SK-N-SH (cell line): ENCODE data around the gene PLIN3. TPM values are rescaled to one million over a fixed set of nuclear protein-coding genes. Genes with fewer than 3 reads are reported as not detected.

Source experiments
- CTCF ChIA-PET: fragments of 300-600, 350-600 bp; formaldehyde crosslinking; extraction: SDS; loops from one replicate; lab custom pipeline; 2021; lab: Yijun Ruan, JAX
- POLR2A ChIA-PET: fragments of 350-600 bp; sonication (Branson Sonifier 250); formaldehyde crosslinking; extraction: SDS; loops from one replicate; lab custom pipeline; 2020; ENCODE audit warnings: antibody characterized with exemption, inconsistent platforms; lab: Yijun Ruan, JAX
- DNase-seq: peaks from one replicate; pipeline ENCODE4 v3.0.0; 2012
- H2AFZ ChIP-seq: fragments of 200-600 bp; sonication (generic); 2 replicates; pipeline ENCODE4 v1.8.1; 2016; ENCODE audit warnings: antibody characterized with exemption, mild to moderate bottlenecking, low read depth
- H3F3A ChIP-seq: fragments of 200-600 bp; sonication (generic); replicated peaks from 2 replicates; pipeline ENCODE3; 2016; ENCODE audit warnings: antibody characterized with exemption, mild to moderate bottlenecking; ENCODE audit not compliant: insufficient read depth
- H3K27ac ChIP-seq, 2 experiments: fragments of 200-500 bp in 1 of 2; fragments of 200-600 bp in 1 of 2; sonication (Bioruptor generic) in 1 of 2; sonication (generic), shearing (Covaris generic) in 1 of 2; 2 replicates each; pipeline versions ENCODE4 v1.5.1 to v1.6.1; 2014 to 2016; ENCODE audit warnings: low read depth in 2 of 2, inconsistent platforms in 1 of 2, low read length in 1 of 2, mild to moderate bottlenecking in 1 of 2, mixed read lengths in 1 of 2
- H3K27me3 ChIP-seq: fragments of 200-600 bp; sonication (generic), shearing (Covaris generic); 2 replicates; pipeline ENCODE4 v1.6.1; 2016; ENCODE audit warnings: mixed run types; ENCODE audit not compliant: insufficient read depth
- H3K36me3 ChIP-seq, 2 experiments: fragments of 200-500 bp in 1 of 2; fragments of 200-600 bp in 1 of 2; sonication (Bioruptor generic) in 1 of 2; sonication (generic) in 1 of 2; replicated peaks in 1 of 2; 2 replicates each; pipeline versions ENCODE3 to v1.5.1; 2014 to 2016; ENCODE audit warnings: low read length in 1 of 2, mild to moderate bottlenecking in 1 of 2; ENCODE audit not compliant: insufficient read depth in 2 of 2, control insufficient read depth in 1 of 2
- H3K4me1 ChIP-seq, 2 experiments: fragments of 200-500 bp in 1 of 2; fragments of 200-600 bp in 1 of 2; sonication (Bioruptor generic) in 1 of 2; sonication (generic), shearing (Covaris generic) in 1 of 2; 2 replicates each; pipeline versions ENCODE4 v1.5.1 to v1.6.1; 2014 to 2016; ENCODE audit warnings: low read depth in 1 of 2, low read length in 1 of 2, mixed run types in 1 of 2; ENCODE audit not compliant: insufficient read depth in 2 of 2, control insufficient read depth in 1 of 2
- H3K4me2 ChIP-seq: fragments of 200-600 bp; sonication (generic), shearing (Covaris generic); 2 replicates; pipeline ENCODE4 v1.6.1; 2017; ENCODE audit warnings: mixed run types
- H3K4me3 ChIP-seq, 2 experiments: fragments of 200-500 bp in 1 of 2; fragments of 200-600 bp in 1 of 2; sonication (Bioruptor generic) in 1 of 2; sonication (generic), shearing (Covaris generic) in 1 of 2; 2 replicates each; pipeline versions ENCODE4 v1.5.1 to v1.8.1; 2014 to 2016; ENCODE audit warnings: low read depth in 2 of 2, inconsistent platforms in 1 of 2, low read length in 1 of 2, mild to moderate bottlenecking in 1 of 2, mixed read lengths in 1 of 2, moderate library complexity in 1 of 2
- H3K79me2 ChIP-seq: fragments of 200-600 bp; sonication (generic); 2 replicates; pipeline ENCODE4 v1.8.1; 2017; ENCODE audit warnings: mild to moderate bottlenecking; ENCODE audit not compliant: insufficient read depth
- H3K9ac ChIP-seq: fragments of 200-600 bp; sonication (generic); 2 replicates; pipeline ENCODE4 v1.6.1; 2017; ENCODE audit warnings: mixed run types
- H3K9me2 ChIP-seq: fragments of 200-600 bp; sonication (generic); 2 replicates; pipeline ENCODE4 v1.6.1; 2017; ENCODE audit warnings: mixed run types
- H3K9me3 ChIP-seq: fragments of 200-600 bp; sonication (generic); 2 replicates; pipeline ENCODE4 v1.6.1; 2017; ENCODE audit warnings: mixed run types, mild to moderate bottlenecking, moderate library complexity
- H4K20me1 ChIP-seq: fragments of 200-600 bp; sonication (generic); 2 replicates; pipeline ENCODE4 v1.6.1; 2017; ENCODE audit warnings: mild to moderate bottlenecking, mixed run types; ENCODE audit not compliant: insufficient read depth
- CTCF ChIP-seq: fragments of 200-600 bp; sonication (generic); IDR thresholded peaks from 2 replicates; pipeline ENCODE4 v1.6.1; 2017; ENCODE audit warnings: antibody characterized with exemption, mild to moderate bottlenecking, moderate library complexity
- FOXM1 ChIP-seq: IDR thresholded peaks from 2 replicates; pipeline ENCODE4 v1.4.0; 2012; ENCODE audit warnings: low read depth, mild to moderate bottlenecking
- JUND ChIP-seq: IDR thresholded peaks from 2 replicates; pipeline ENCODE4 v1.4.0; 2012
- MEF2A ChIP-seq: IDR thresholded peaks from 2 replicates; pipeline ENCODE4 v1.4.0; 2012; ENCODE audit warnings: low read depth, borderline replicate concordance
- NRF1 ChIP-seq: IDR thresholded peaks from 2 replicates; pipeline ENCODE4 v1.6.1; 2012; ENCODE audit warnings: low read depth, mild to moderate bottlenecking, low read length
- RAD21 ChIP-seq: IDR thresholded peaks from 2 replicates; pipeline ENCODE4 v1.6.1; 2012; ENCODE audit warnings: mild to moderate bottlenecking, low read length
- RCOR1 ChIP-seq: fragments of 150-350 bp; IDR thresholded peaks from 2 replicates; pipeline ENCODE4 v1.6.1; 2017; ENCODE audit warnings: antibody characterized with exemption, low read length
- REST ChIP-seq: IDR thresholded peaks from 2 replicates; pipeline ENCODE4 v1.6.1; 2012; ENCODE audit warnings: mild to moderate bottlenecking, low read depth, low read length, moderate library complexity
- SIN3A ChIP-seq: IDR thresholded peaks from 2 replicates; pipeline ENCODE4 v1.6.1; 2012; ENCODE audit warnings: low read depth, mild to moderate bottlenecking, low read length, moderate library complexity, borderline replicate concordance
- TAF1 ChIP-seq: IDR thresholded peaks from 2 replicates; pipeline ENCODE4 v1.6.1; 2012; ENCODE audit warnings: low read depth, mild to moderate bottlenecking, low read length, moderate library complexity, borderline replicate concordance
- TCF12 ChIP-seq: IDR thresholded peaks from 2 replicates; pipeline ENCODE4 v1.4.0; 2012
- USF1 ChIP-seq: IDR thresholded peaks from 2 replicates; pipeline ENCODE4 v1.4.0; 2012; ENCODE audit warnings: low read depth, borderline replicate concordance
- YY1 ChIP-seq: IDR thresholded peaks from 2 replicates; pipeline ENCODE4 v1.4.0; 2012; ENCODE audit warnings: low read depth, mild to moderate bottlenecking
- ZBTB33 ChIP-seq: IDR thresholded peaks from 2 replicates; pipeline ENCODE4 v1.4.0; 2012; ENCODE audit warnings: low read depth, borderline replicate concordance
- WGBS: methylation state at CpG from one replicate; pipeline ENCODE4 v1.1.6; 2017; ENCODE audit warnings: low lambda C conversion rate; 5-methylcytosine and 5-hydroxymethylcytosine counted together
- polyA plus RNA-seq, 3 experiments: library from polyadenylated mRNA; depleted of rRNA; stranded (reverse); fragments of >200 nt; gene quantifications; 2 replicates each; pipeline ENCODE4 v1.2.3, GENCODE V29; 2012
- TF ChIP-seq, protein P1 (sequence below): fragments of 150-350 bp; IDR thresholded peaks from 2 replicates; pipeline ENCODE4 v1.6.1; 2016; ENCODE audit warnings: mild to moderate bottlenecking, low read depth, low read length
- TF ChIP-seq, protein P2 (sequence below): fragments of 150-350 bp; IDR thresholded peaks from 2 replicates; pipeline ENCODE4 v1.6.1; 2017; ENCODE audit warnings: antibody characterized with exemption, low read length, low read depth, borderline replicate concordance

Gene PLIN3
- polyA plus RNA-seq, 1 of the 3 experiments (the other 2 are of a cell fraction), result 129 TPM

- POLR2A ChIA-PET, result no interaction called here
- H3K79me2 ChIP-seq, result no peaks in the 10 kb centered on the region; the same call in 1 of the 2 replicates
- peaks cover 22% of the 10 kb centered on the region for H3F3A ChIP-seq
- no peaks in the 10 kb centered on the region for H4K20me1 ChIP-seq
- no peaks in the 10 kb centered on the region for H3K9me2 ChIP-seq
- H3K4me2 ChIP-seq, result no peak overlapping the region
- CTCF ChIA-PET, result interaction anchor here (0.9 to 8.7 kb wide), 12 partner anchors 10 to 175 kb away, joined by 3 to 121 read pairs (median 4); partner anchors contain the start of gene UHRF1
- H3K9ac ChIP-seq, result no peak overlapping the region
- TF ChIP-seq TAF1 (no peak), JUND (no peak), SIN3A (no peak), NRF1 (no peak), CTCF (no peak), ZBTB33 (no peak), MEF2A (no peak), RCOR1 (no peak), USF1 (no peak), REST (no peak), TCF12 (no peak), RAD21 (no peak), FOXM1 (no peak), YY1 (no peak)
- TF ChIP-seq, protein P1, sequence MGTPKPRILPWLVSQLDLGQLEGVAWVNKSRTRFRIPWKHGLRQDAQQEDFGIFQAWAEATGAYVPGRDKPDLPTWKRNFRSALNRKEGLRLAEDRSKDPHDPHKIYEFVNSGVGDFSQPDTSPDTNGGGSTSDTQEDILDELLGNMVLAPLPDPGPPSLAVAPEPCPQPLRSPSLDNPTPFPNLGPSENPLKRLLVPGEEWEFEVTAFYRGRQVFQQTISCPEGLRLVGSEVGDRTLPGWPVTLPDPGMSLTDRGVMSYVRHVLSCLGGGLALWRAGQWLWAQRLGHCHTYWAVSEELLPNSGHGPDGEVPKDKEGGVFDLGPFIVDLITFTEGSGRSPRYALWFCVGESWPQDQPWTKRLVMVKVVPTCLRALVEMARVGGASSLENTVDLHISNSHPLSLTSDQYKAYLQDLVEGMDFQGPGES, result no peak
- TF ChIP-seq, protein P2, sequence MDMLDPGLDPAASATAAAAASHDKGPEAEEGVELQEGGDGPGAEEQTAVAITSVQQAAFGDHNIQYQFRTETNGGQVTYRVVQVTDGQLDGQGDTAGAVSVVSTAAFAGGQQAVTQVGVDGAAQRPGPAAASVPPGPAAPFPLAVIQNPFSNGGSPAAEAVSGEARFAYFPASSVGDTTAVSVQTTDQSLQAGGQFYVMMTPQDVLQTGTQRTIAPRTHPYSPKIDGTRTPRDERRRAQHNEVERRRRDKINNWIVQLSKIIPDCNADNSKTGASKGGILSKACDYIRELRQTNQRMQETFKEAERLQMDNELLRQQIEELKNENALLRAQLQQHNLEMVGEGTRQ, result no peak
- 86% methylated on average over 3 of the region's 3 CpGs for WGBS
- H3K4me3 ChIP-seq, result no peak overlapping the region
- no peak for DNase-seq
- no peaks in the 10 kb centered on the region for H3K27me3 ChIP-seq
- H3K4me1 ChIP-seq, result no peaks in the 10 kb centered on the region; a peak in 1 of 4 replicates
- no peak overlapping the region for H3K27ac ChIP-seq
- no peaks in the 10 kb centered on the region for H3K36me3 ChIP-seq
- H2AFZ ChIP-seq, result no peak overlapping the region
- H3K9me3 ChIP-seq, result no peaks in the 10 kb centered on the region
Measured at GRCh38 chr19:4873930-4874329, 6.5 kb upstream of the PLIN3 start.
